Hepatocyte (in vitro differentiated cells): ENCODE measurements around the gene TRAF3. TPM values are rescaled to one million over a fixed set of nuclear protein-coding genes. Genes with fewer than 3 reads are reported as not detected.

ENCODE experiments used
- DNase-seq: peaks from one replicate; pipeline ENCODE4 v3.0.0-alpha.2; 2016; ENCODE audit warnings: low spot score
- H2AFZ ChIP-seq: fragments of 200-600 bp; sonication (generic); 2 replicates; pipeline ENCODE4 v1.6.0; 2016; ENCODE audit warnings: antibody characterized with exemption, mild to moderate bottlenecking
- H3K27ac ChIP-seq: fragments of 200-600 bp; sonication (generic); 2 replicates; pipeline ENCODE4 v1.5.1; 2016; ENCODE audit warnings: mild to moderate bottlenecking
- H3K27me3 ChIP-seq: fragments of 200-600 bp; sonication (generic); 2 replicates; pipeline ENCODE4 v1.6.1; 2016
- H3K36me3 ChIP-seq: fragments of 200-600 bp; sonication (generic); replicated peaks from 2 replicates; pipeline ENCODE4 v1.5.1; 2016; ENCODE audit warnings: low read depth; ENCODE audit not compliant: insufficient read depth
- H3K4me1 ChIP-seq: fragments of 200-600 bp; sonication (generic); 2 replicates; pipeline ENCODE4 v1.5.1; 2016; ENCODE audit warnings: mild to moderate bottlenecking, moderate library complexity; ENCODE audit not compliant: insufficient read depth
- H3K4me2 ChIP-seq: fragments of 200-600 bp; sonication (generic); 2 replicates; pipeline ENCODE4 v1.6.0; 2016
- H3K4me3 ChIP-seq: fragments of 200-600 bp; sonication (generic); 2 replicates; pipeline ENCODE4 v1.5.1; 2016; ENCODE audit warnings: mild to moderate bottlenecking
- H3K79me2 ChIP-seq: fragments of 200-600 bp; sonication (generic); 2 replicates; pipeline ENCODE4 v1.6.0; 2017; ENCODE audit warnings: mild to moderate bottlenecking
- H3K9me2 ChIP-seq: fragments of 200-600 bp; sonication (generic); replicated peaks from 2 replicates; pipeline ENCODE4 v1.6.0; 2017; ENCODE audit warnings: mild to moderate bottlenecking; ENCODE audit not compliant: insufficient read depth
- H3K9me3 ChIP-seq: fragments of 200-600 bp; sonication (generic); 2 replicates; pipeline ENCODE4 v1.5.1; 2016; ENCODE audit warnings: low read depth, mild to moderate bottlenecking
- H4K20me1 ChIP-seq: fragments of 200-600 bp; sonication (generic); 2 replicates; pipeline ENCODE4 v1.6.0; 2016; ENCODE audit warnings: mild to moderate bottlenecking; ENCODE audit not compliant: insufficient read depth, poor library complexity, severe bottlenecking
- EZH2 ChIP-seq: fragments of 200-600 bp; sonication (generic); IDR thresholded peaks from 2 replicates; pipeline ENCODE4 v1.6.1; 2016; ENCODE audit warnings: antibody characterized with exemption, mild to moderate bottlenecking, borderline replicate concordance
- EZH2phosphoT487 ChIP-seq: fragments of 200-600 bp; sonication (generic); IDR thresholded peaks from one replicate; pipeline ENCODE4 v1.6.1; 2018; ENCODE audit warnings: antibody characterized with exemption, mild to moderate bottlenecking, low read depth, moderate library complexity; ENCODE audit not compliant: unreplicated experiment, severe bottlenecking
- WGBS: methylation state at CpG from one replicate; pipeline ENCODE4 v1.1.6; 2016; ENCODE audit warnings: low lambda C conversion rate; ENCODE audit errors: missing lambda C conversion rate; 5-methylcytosine and 5-hydroxymethylcytosine counted together
- polyA plus RNA-seq: library from polyadenylated mRNA; unstranded; fragments of >200 nt; fragmentation: Nextera tagmentation; extraction: Ambion mirVana; gene quantifications from 2 replicates; pipeline ENCODE4 v1.2.1, GENCODE V29; 2016
- total RNA-seq: library from RNA; depleted of rRNA; stranded (reverse); fragments of >200 nt; gene quantifications from 2 replicates; pipeline ENCODE4 v1.2.3, GENCODE V29; 2014
- TF ChIP-seq, protein P1 (sequence below): fragments of 200-600 bp; sonication (generic); IDR thresholded peaks from 2 replicates; pipeline ENCODE4 v1.5.1; 2016; ENCODE audit warnings: antibody characterized with exemption, mild to moderate bottlenecking; ENCODE audit not compliant: poor library complexity

The TRAF3 gene
- total and polyA plus RNA-seq, 2 experiments from 2014 or later = 8.0 to 15.8 TPM

DNA sequence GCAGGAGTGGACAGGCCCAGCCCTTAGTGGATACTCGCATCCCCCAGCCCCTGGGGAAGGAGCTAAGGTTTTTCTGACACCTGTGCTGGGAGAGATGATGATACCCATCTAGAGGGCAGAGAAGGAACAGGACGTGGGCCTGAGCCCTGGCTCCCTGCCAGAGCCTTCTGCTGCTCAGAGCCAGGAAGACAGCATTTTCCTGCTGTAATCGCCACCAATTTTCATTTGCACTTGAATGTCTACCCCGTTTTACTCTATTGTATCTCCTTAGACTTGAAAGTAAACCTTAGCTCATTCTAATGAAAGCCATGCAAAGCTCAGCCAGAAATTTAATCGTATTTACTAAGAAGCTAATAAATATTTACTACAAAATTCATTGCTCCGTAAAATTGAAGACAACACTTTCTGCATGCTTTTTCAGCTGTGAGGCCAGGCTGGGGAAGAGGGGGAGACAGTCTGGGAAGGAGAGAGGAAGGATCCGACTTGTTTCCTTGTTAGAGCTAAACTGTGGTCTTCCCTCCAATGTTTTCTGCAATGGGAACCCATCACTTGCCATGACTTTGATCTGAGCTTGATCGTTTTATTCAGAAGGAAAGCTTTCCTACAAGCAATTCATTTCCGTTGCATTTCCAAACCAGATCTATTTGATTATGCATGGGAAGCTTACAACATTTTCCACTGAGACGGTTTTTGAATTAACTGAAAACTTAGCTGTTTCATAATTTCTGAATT, 17.6 kb upstream of the TRAF3 start:
- H3K27ac ChIP-seq = peak overlapping the region; percentile 20
- H3K4me3 ChIP-seq = no peak overlapping the region
- no peaks in the 10 kb centered on the region for H3K36me3 ChIP-seq
- H3K9me2 ChIP-seq = no peaks in the 10 kb centered on the region
- peak overlapping the region; percentile 25 for H3K4me2 ChIP-seq
- peak; percentile 46 for DNase-seq
- no peaks in the 10 kb centered on the region for H4K20me1 ChIP-seq
- no peak overlapping the region for H2AFZ ChIP-seq
- 51% methylated on average over 10 of the region's 10 CpGs for WGBS
- H3K27me3 ChIP-seq = no peaks in the 10 kb centered on the region
- H3K79me2 ChIP-seq = no peaks in the 10 kb centered on the region
- no peaks in the 10 kb centered on the region for H3K4me1 ChIP-seq
- no peaks in the 10 kb centered on the region for H3K9me3 ChIP-seq
- TF ChIP-seq, protein P1, sequence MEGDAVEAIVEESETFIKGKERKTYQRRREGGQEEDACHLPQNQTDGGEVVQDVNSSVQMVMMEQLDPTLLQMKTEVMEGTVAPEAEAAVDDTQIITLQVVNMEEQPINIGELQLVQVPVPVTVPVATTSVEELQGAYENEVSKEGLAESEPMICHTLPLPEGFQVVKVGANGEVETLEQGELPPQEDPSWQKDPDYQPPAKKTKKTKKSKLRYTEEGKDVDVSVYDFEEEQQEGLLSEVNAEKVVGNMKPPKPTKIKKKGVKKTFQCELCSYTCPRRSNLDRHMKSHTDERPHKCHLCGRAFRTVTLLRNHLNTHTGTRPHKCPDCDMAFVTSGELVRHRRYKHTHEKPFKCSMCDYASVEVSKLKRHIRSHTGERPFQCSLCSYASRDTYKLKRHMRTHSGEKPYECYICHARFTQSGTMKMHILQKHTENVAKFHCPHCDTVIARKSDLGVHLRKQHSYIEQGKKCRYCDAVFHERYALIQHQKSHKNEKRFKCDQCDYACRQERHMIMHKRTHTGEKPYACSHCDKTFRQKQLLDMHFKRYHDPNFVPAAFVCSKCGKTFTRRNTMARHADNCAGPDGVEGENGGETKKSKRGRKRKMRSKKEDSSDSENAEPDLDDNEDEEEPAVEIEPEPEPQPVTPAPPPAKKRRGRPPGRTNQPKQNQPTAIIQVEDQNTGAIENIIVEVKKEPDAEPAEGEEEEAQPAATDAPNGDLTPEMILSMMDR = no peak
- TF ChIP-seq EZH2phosphoT487 (no peak), EZH2 (no peak)

DNA sequence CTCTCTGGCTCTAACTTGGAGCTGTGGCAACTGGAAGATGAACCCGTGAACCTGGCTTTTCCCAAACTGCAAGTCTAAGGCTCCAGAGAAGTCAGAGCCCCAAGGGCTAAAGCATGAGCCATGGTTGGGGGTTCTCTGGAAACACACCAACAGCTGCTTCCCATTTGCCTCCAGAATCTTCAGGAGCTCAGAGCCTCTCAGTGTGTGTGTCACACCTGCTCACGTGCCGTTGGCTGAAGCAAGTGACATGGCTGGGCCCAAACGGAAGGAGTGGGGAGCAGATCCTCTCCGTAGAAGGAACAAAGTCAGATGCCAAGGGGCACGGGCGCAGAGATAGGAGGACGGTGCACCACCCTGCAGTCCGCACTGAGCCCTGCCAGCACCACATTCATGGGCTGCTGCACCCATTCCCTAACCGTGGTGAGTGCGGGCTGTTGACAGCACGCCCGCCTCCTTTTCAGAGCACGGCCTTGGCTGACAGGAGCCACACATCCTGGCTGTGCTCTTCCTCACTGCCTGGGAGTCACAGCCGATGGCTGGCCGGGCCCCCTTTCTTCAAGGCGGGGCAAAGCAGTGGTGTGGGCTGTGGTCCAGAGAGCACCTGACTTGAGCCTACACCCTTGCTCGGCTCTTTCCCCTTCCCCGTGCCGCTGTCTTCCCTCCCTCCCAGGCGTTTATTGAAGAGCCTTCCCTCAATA, 16.6 kb upstream of the TRAF3 start:
- no peak overlapping the region for H2AFZ ChIP-seq
- 59% methylated on average over 21 of the region's 21 CpGs for WGBS
- no peaks in the 10 kb centered on the region for H3K36me3 ChIP-seq
- H3K4me2 ChIP-seq = no peak overlapping the region
- no peaks in the 10 kb centered on the region for H3K79me2 ChIP-seq
- DNase-seq = no peak
- H3K4me3 ChIP-seq = no peak overlapping the region
- no peak overlapping the region for H3K27ac ChIP-seq
- no peaks in the 10 kb centered on the region for H4K20me1 ChIP-seq
- no peaks in the 10 kb centered on the region for H3K9me3 ChIP-seq
- no peaks in the 10 kb centered on the region for H3K4me1 ChIP-seq
- TF ChIP-seq, protein P1 = no peak
- no peaks in the 10 kb centered on the region for H3K9me2 ChIP-seq
- H3K27me3 ChIP-seq = no peaks in the 10 kb centered on the region

DNA sequence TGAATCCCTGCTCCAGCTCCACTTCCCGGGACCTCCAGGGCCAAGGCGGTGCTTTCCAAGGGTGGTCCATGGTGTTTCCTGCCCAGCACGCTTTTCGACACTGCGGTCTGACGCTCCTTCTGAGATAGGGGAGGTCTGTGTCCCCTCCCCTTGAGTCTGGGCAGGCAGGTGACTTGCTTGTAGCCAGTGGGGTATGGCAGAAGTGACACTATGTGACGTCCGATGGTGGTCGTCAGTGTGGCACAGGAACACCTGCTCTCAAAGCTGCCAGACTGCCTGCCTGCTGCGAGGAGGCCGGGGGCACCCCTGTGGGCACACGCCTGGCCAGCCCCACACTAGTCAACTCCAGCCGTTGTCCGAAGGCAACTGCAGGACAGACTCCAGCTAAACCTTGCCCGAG, 16.0 kb upstream of the TRAF3 start:
- H3K27me3 ChIP-seq = no peaks in the 10 kb centered on the region
- WGBS = 89% methylated on average over 15 of the region's 15 CpGs
- no peak for TF ChIP-seq EZH2
- TF ChIP-seq, protein P1 = no peak
- H3K4me1 ChIP-seq = no peaks in the 10 kb centered on the region
- H2AFZ ChIP-seq = no peak overlapping the region
- H3K9me3 ChIP-seq = no peaks in the 10 kb centered on the region
- no peaks in the 10 kb centered on the region for H3K9me2 ChIP-seq
- no peaks in the 10 kb centered on the region for H3K79me2 ChIP-seq
- no peaks in the 10 kb centered on the region for H4K20me1 ChIP-seq
- DNase-seq = no peak
- H3K36me3 ChIP-seq = no peaks in the 10 kb centered on the region
- no peak overlapping the region for H3K4me3 ChIP-seq
- H3K4me2 ChIP-seq = no peak overlapping the region
- H3K27ac ChIP-seq = no peak overlapping the region
